ENCODE data around the gene QRICH1. TPM values are rescaled to one million over a fixed set of nuclear protein-coding genes. Genes with fewer than 3 reads are reported as not detected.

Gene QRICH1
- total and polyA plus RNA-seq, 2 of the 13 experiments (the other 11 are each of a cell fraction or from before 2014, with no cell fraction given), result 52.6 to 102 TPM

- TF ChIP-seq ZFP90 (CRISPR knock-in tag; IDR thresholded peaks at IDR 0.05; ENCODE audit: borderline replicate concordance), result 0 out of 2 replicates have a peak, but pooled peaks have one; percentile 59
- TF ChIP-seq NR2C2 (CRISPR knock-in tag; IDR thresholded peaks at IDR 0.05; ENCODE audit: borderline replicate concordance), result peak; percentile 43
- TF ChIP-seq KAT2B (IDR thresholded peaks at IDR 0.05; ENCODE audit: borderline replicate concordance, low read depth, low read length), result no peak
- peak; percentile 78 for TF ChIP-seq CBFB (CRISPR knock-in tag; IDR thresholded peaks at IDR 0.05)
- TF ChIP-seq ZBTB34 (CRISPR knock-in tag; IDR thresholded peaks at IDR 0.05), result peak; percentile 74; the same call in 1 of the 2 replicates
- TF ChIP-seq ZNF367 (CRISPR knock-in tag; IDR thresholded peaks at IDR 0.05; ENCODE audit: borderline replicate concordance), result no peak
- TF ChIP-seq ZGPAT (CRISPR knock-in tag; IDR thresholded peaks at IDR 0.05), result peak; percentile 34; the same call in 1 of the 2 replicates
- peak; percentile 58; the same call in 1 of the 2 replicates for TF ChIP-seq RXRB (CRISPR knock-in tag; IDR thresholded peaks at IDR 0.05; ENCODE audit: borderline replicate concordance)
- 0 out of 2 replicates have a peak, but pooled peaks have one; percentile 12 for TF ChIP-seq JUN (CRISPR knock-in tag; IDR thresholded peaks at IDR 0.05)
- 0 out of 2 replicates have a peak, but pooled peaks have one; percentile 59 for TF ChIP-seq SMYD3 (CRISPR knock-in tag; IDR thresholded peaks at IDR 0.05)
- TF ChIP-seq ZNF598 (CRISPR knock-in tag; IDR thresholded peaks at IDR 0.05; ENCODE audit: borderline replicate concordance), result peak; percentile 3; the same call in 1 of the 2 replicates
- TF ChIP-seq HNRNPL (IDR thresholded peaks at IDR 0.05; ENCODE audit: low read depth, low read length), result peak; percentile 84; the same call in 1 of the 2 replicates
- TF ChIP-seq THAP11 (CRISPR knock-in tag; IDR thresholded peaks at IDR 0.05), result 0 out of 2 replicates have a peak, but pooled peaks have one; percentile 31
- TF ChIP-seq SRF (IDR thresholded peaks at IDR 0.05; ENCODE audit: low read depth, low read length), result 0 out of 2 replicates have a peak, but pooled peaks have one; percentile 2
- TF ChIP-seq ZBTB7B (CRISPR knock-in tag; IDR thresholded peaks at IDR 0.05), result peak; percentile 43
- no peak for TF ChIP-seq ARNT (IDR thresholded peaks at IDR 0.05)
- no peak for TF ChIP-seq HIVEP1 (CRISPR knock-in tag; IDR thresholded peaks at IDR 0.05)
- peak; percentile 49; the same call in 1 of the 2 replicates for TF ChIP-seq RAD21 (CRISPR knock-in tag; IDR thresholded peaks at IDR 0.05)
- 0 out of 2 replicates have a peak, but pooled peaks have one; percentile 20 for TF ChIP-seq SP5 (CRISPR knock-in tag; IDR thresholded peaks at IDR 0.05; ENCODE audit: borderline replicate concordance, low read depth)
- TF ChIP-seq ZNF33A (CRISPR knock-in tag; IDR thresholded peaks at IDR 0.05; ENCODE audit: borderline replicate concordance), result 0 out of 2 replicates have a peak, but pooled peaks have one; percentile 35
- TF ChIP-seq ZFP41 (CRISPR knock-in tag; IDR thresholded peaks at IDR 0.05; ENCODE audit: borderline replicate concordance), result 0 out of 2 replicates have a peak, but pooled peaks have one; percentile 21
- TF ChIP-seq MED13 (CRISPR knock-in tag; IDR thresholded peaks at IDR 0.05), result no peak
- TF ChIP-seq ZNF234 (CRISPR knock-in tag; conservative IDR thresholded peaks at IDR 0.05), result no peak
- TF ChIP-seq BRD4 (CRISPR knock-in tag; IDR thresholded peaks at IDR 0.05), result peak; percentile 83; the same call in 1 of the 2 replicates
- no peak for TF ChIP-seq CEBPZ (IDR thresholded peaks at IDR 0.05; ENCODE audit: low read length)
Observed at GRCh38 chr3:49132437-49133225, 38.8 kb upstream of the QRICH1 start, which contains the start of gene LAMB2 (continued).

Data from HepG2 (cell line).